Hepatocyte (in vitro differentiated cells): ENCODE data around the gene MACROD2. TPM values are rescaled to one million over a fixed set of nuclear protein-coding genes. Genes with fewer than 3 reads are reported as not detected.

ENCODE experiments used
- DNase-seq: peaks from one replicate; pipeline ENCODE4 v3.0.0-alpha.2; 2016; ENCODE audit warnings: low spot score
- H2AFZ ChIP-seq: fragments of 200-600 bp; sonication (generic); 2 replicates; pipeline ENCODE4 v1.6.0; 2016; ENCODE audit warnings: antibody characterized with exemption, mild to moderate bottlenecking
- H3K27ac ChIP-seq: fragments of 200-600 bp; sonication (generic); 2 replicates; pipeline ENCODE4 v1.5.1; 2016; ENCODE audit warnings: mild to moderate bottlenecking
- H3K27me3 ChIP-seq: fragments of 200-600 bp; sonication (generic); 2 replicates; pipeline ENCODE4 v1.6.1; 2016
- H3K36me3 ChIP-seq: fragments of 200-600 bp; sonication (generic); replicated peaks from 2 replicates; pipeline ENCODE4 v1.5.1; 2016; ENCODE audit warnings: low read depth; ENCODE audit not compliant: insufficient read depth
- H3K4me1 ChIP-seq: fragments of 200-600 bp; sonication (generic); 2 replicates; pipeline ENCODE4 v1.5.1; 2016; ENCODE audit warnings: mild to moderate bottlenecking, moderate library complexity; ENCODE audit not compliant: insufficient read depth
- H3K4me2 ChIP-seq: fragments of 200-600 bp; sonication (generic); 2 replicates; pipeline ENCODE4 v1.6.0; 2016
- H3K4me3 ChIP-seq: fragments of 200-600 bp; sonication (generic); 2 replicates; pipeline ENCODE4 v1.5.1; 2016; ENCODE audit warnings: mild to moderate bottlenecking
- H3K79me2 ChIP-seq: fragments of 200-600 bp; sonication (generic); 2 replicates; pipeline ENCODE4 v1.6.0; 2017; ENCODE audit warnings: mild to moderate bottlenecking
- H3K9me2 ChIP-seq: fragments of 200-600 bp; sonication (generic); replicated peaks from 2 replicates; pipeline ENCODE4 v1.6.0; 2017; ENCODE audit warnings: mild to moderate bottlenecking; ENCODE audit not compliant: insufficient read depth
- H3K9me3 ChIP-seq: fragments of 200-600 bp; sonication (generic); 2 replicates; pipeline ENCODE4 v1.5.1; 2016; ENCODE audit warnings: low read depth, mild to moderate bottlenecking
- H4K20me1 ChIP-seq: fragments of 200-600 bp; sonication (generic); 2 replicates; pipeline ENCODE4 v1.6.0; 2016; ENCODE audit warnings: mild to moderate bottlenecking; ENCODE audit not compliant: insufficient read depth, poor library complexity, severe bottlenecking
- CTCF ChIP-seq: fragments of 200-600 bp; sonication (generic); IDR thresholded peaks from 2 replicates; pipeline ENCODE4 v1.5.1; 2016; ENCODE audit warnings: antibody characterized with exemption, mild to moderate bottlenecking; ENCODE audit not compliant: poor library complexity
- EZH2 ChIP-seq: fragments of 200-600 bp; sonication (generic); IDR thresholded peaks from 2 replicates; pipeline ENCODE4 v1.6.1; 2016; ENCODE audit warnings: antibody characterized with exemption, mild to moderate bottlenecking, borderline replicate concordance
- EZH2phosphoT487 ChIP-seq: fragments of 200-600 bp; sonication (generic); IDR thresholded peaks from one replicate; pipeline ENCODE4 v1.6.1; 2018; ENCODE audit warnings: antibody characterized with exemption, mild to moderate bottlenecking, low read depth, moderate library complexity; ENCODE audit not compliant: unreplicated experiment, severe bottlenecking
- WGBS: methylation state at CpG from one replicate; pipeline ENCODE4 v1.1.6; 2016; ENCODE audit warnings: low lambda C conversion rate; ENCODE audit errors: missing lambda C conversion rate; 5-methylcytosine and 5-hydroxymethylcytosine counted together
- polyA plus RNA-seq: library from polyadenylated mRNA; unstranded; fragments of >200 nt; fragmentation: Nextera tagmentation; extraction: Ambion mirVana; gene quantifications from 2 replicates; pipeline ENCODE4 v1.2.1, GENCODE V29; 2016
- total RNA-seq: library from RNA; depleted of rRNA; stranded (reverse); fragments of >200 nt; gene quantifications from 2 replicates; pipeline ENCODE4 v1.2.3, GENCODE V29; 2014

Gene MACROD2
- total and polyA plus RNA-seq, 2 experiments from 2014 or later: 2.4 to 3.1 TPM

DNA sequence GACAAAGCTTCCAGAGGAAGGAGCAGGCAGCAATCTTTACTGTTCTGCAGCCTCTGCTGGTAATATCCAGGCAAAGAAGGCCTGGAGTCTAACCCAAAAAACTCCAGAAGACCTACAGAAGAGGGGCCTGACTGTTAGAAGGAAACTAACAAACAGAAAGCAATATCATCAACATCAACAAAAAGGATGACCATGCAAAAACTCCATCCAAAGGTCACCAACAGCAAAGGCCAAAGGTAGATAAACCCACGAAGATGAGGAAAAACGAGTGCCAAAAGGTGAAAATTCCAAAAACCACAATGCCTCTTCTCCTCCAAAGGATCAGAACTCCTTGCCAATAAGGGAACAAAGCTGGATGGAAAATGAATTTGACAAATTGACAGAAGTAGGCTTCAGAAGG is 811.9 kb downstream of the MACROD2 start:
- no peak for DNase-seq
- H3K4me1 ChIP-seq: no peaks in the 10 kb centered on the region
- no peaks in the 10 kb centered on the region for H3K9me2 ChIP-seq
- H3K9me3 ChIP-seq: peaks cover 3% of the 10 kb centered on the region
- H3K27me3 ChIP-seq: no peaks in the 10 kb centered on the region
- no peak overlapping the region for H3K4me2 ChIP-seq
- H3K4me3 ChIP-seq: no peak overlapping the region
- H2AFZ ChIP-seq: no peak overlapping the region
- H3K36me3 ChIP-seq: no peaks in the 10 kb centered on the region
- TF ChIP-seq EZH2phosphoT487: no peak
- no peak for TF ChIP-seq CTCF
- no peak for TF ChIP-seq EZH2
- H3K27ac ChIP-seq: no peak overlapping the region
- 81% methylated on average over 2 of the region's 2 CpGs for WGBS
- H3K79me2 ChIP-seq: no peaks in the 10 kb centered on the region
- no peaks in the 10 kb centered on the region for H4K20me1 ChIP-seq

- H3K9me3 ChIP-seq: no peaks in the 10 kb centered on the region
- no peak overlapping the region for H3K27ac ChIP-seq
- H3K36me3 ChIP-seq: no peaks in the 10 kb centered on the region
- H4K20me1 ChIP-seq: no peaks in the 10 kb centered on the region
- H3K4me1 ChIP-seq: no peaks in the 10 kb centered on the region
- H3K4me3 ChIP-seq: no peak overlapping the region
- H3K4me2 ChIP-seq: no peak overlapping the region
- no peak overlapping the region for H2AFZ ChIP-seq
- WGBS: 95% methylated on average over 2 of the region's 2 CpGs
- no peaks in the 10 kb centered on the region for H3K9me2 ChIP-seq
- H3K27me3 ChIP-seq: no peaks in the 10 kb centered on the region
- no peak for TF ChIP-seq EZH2phosphoT487
- TF ChIP-seq CTCF: no peak
- TF ChIP-seq EZH2: no peak
- no peaks in the 10 kb centered on the region for H3K79me2 ChIP-seq
- no peak for DNase-seq
Observed at GRCh38 chr20:14815340-14815739, 820.0 kb downstream of the MACROD2 start.

GRCh38 chr20:14816471-14816870 is 821.2 kb downstream of the MACROD2 start:
- Histone ChIP-seq H3K27me3 (no peaks in the 10 kb centered on the region), H3K36me3 (no peaks in the 10 kb centered on the region), H3K79me2 (no peaks in the 10 kb centered on the region), H3K4me2 (no peak overlapping the region), H2AFZ (no peak overlapping the region), H3K4me1 (no peaks in the 10 kb centered on the region), H3K9me2 (no peaks in the 10 kb centered on the region), H3K4me3 (no peak overlapping the region), H3K27ac (no peak overlapping the region), H3K9me3 (no peaks in the 10 kb centered on the region), H4K20me1 (no peaks in the 10 kb centered on the region)
- 100% methylated on average over 1 of the region's 1 CpG for WGBS
- no peak for DNase-seq
- TF ChIP-seq EZH2 (no peak), CTCF (no peak), EZH2phosphoT487 (no peak)

- TF ChIP-seq CTCF (no peak), EZH2 (no peak), EZH2phosphoT487 (no peak)
- no peak overlapping the region for H3K4me3 ChIP-seq
- H3K4me2 ChIP-seq: no peak overlapping the region
- no peaks in the 10 kb centered on the region for H3K4me1 ChIP-seq
- H3K27ac ChIP-seq: no peak overlapping the region
- no peaks in the 10 kb centered on the region for H3K36me3 ChIP-seq
- no peaks in the 10 kb centered on the region for H3K27me3 ChIP-seq
- no peaks in the 10 kb centered on the region for H4K20me1 ChIP-seq
- H3K79me2 ChIP-seq: no peaks in the 10 kb centered on the region
- no peak overlapping the region for H2AFZ ChIP-seq
- no peaks in the 10 kb centered on the region for H3K9me2 ChIP-seq
- WGBS: 74% methylated on average over 3 of the region's 3 CpGs
- no peaks in the 10 kb centered on the region for H3K9me3 ChIP-seq
- DNase-seq: no peak
Observed at GRCh38 chr20:14817101-14817500, 821.8 kb downstream of the MACROD2 start.
